K562 (cell line): Measurements from ENCODE around the gene CDC42BPB. TPM values are rescaled to one million over a fixed set of nuclear protein-coding genes. Genes with fewer than 3 reads are reported as not detected.

Source experiments
- ATAC-seq: fragments of 200-7000 bp; cut with Tn5 transposase; 3 replicates; pipeline ENCODE4 v1.9.1; 2020; ENCODE audit warnings: moderate library complexity
- BruUV-seq: library from RNA; stranded (reverse); fragments of 400-500 nt; replicated peaks from 2 replicates; lab custom pipeline; 2021; lab: Mats Ljungman, UMichigan
- CTCF ChIA-PET: fragments of 300-600 bp; formaldehyde crosslinking; extraction: SDS; loops from one replicate; lab custom pipeline; 2021; ENCODE audit warnings: low intra/inter-chr PET ratio; lab: Yijun Ruan, JAX
- POLR2A ChIA-PET: fragments of 300-600, 350-650 bp; sonication (Branson Sonifier 250); formaldehyde crosslinking; extraction: SDS; loops from one replicate; lab custom pipeline; 2021; ENCODE audit warnings: antibody characterized with exemption, inconsistent platforms; lab: Yijun Ruan, JAX
- DNase-seq, 4 experiments: peaks; one replicate each; pipeline versions ENCODE4 v3.0.0 to v3.0.0-alpha.2; 2011 to 2018; ENCODE audit warnings: low spot score in 3 of 4, mixed read lengths in 3 of 4; ENCODE audit errors: extremely low read depth in 1 of 4
- FAIRE-seq: peaks from 2 replicates; lab custom pipeline; 2011; peaks lifted over from hg19 to GRCh38; lab: Jason Lieb, UNC
- H2AFZ ChIP-seq: 2 replicates; pipeline ENCODE4 v1.6.0; 2011; ENCODE audit warnings: low read depth, low read length, control low read depth, inconsistent platforms
- H3K27ac ChIP-seq: fragments of 200-600 bp; 3 replicates; pipeline ENCODE4 v1.8.0; 2011; ENCODE audit warnings: low read depth, mild to moderate bottlenecking, control low read depth, inconsistent platforms, low read length, moderate library complexity, mixed read lengths; ENCODE audit errors: extremely low read depth
- H3K27me3 ChIP-seq, 2 experiments: fragments of 300-600 bp in 1 of 2; 2 replicates in 1 of 2; 3 replicates in 1 of 2; pipeline versions ENCODE4 v1.6.0 to v1.8.0; 2011; ENCODE audit warnings: inconsistent platforms in 2 of 2, low read length in 2 of 2, mild to moderate bottlenecking in 1 of 2, mixed read lengths in 1 of 2, moderate library complexity in 1 of 2; ENCODE audit not compliant: control insufficient read depth in 2 of 2, insufficient read depth in 2 of 2
- H3K36me3 ChIP-seq: fragments of 300-600 bp; 3 replicates; pipeline ENCODE4 v1.8.0; 2011; ENCODE audit warnings: mild to moderate bottlenecking, low read length, inconsistent platforms; ENCODE audit not compliant: control insufficient read depth, insufficient read depth
- H3K4me1 ChIP-seq, 2 experiments: fragments of 200-600 bp in 1 of 2; replicated peaks in 1 of 2; 2 replicates in 1 of 2; 3 replicates in 1 of 2; pipeline versions ENCODE4 v1.5.1 to v1.8.0; 2011; ENCODE audit warnings: inconsistent platforms in 2 of 2, low read length in 2 of 2, mild to moderate bottlenecking in 1 of 2, mixed read lengths in 1 of 2, moderate library complexity in 1 of 2; ENCODE audit not compliant: control insufficient read depth in 2 of 2, insufficient read depth in 2 of 2
- H3K4me2 ChIP-seq: 2 replicates; pipeline ENCODE4 v1.6.1; 2011; ENCODE audit warnings: low read length, control low read depth, inconsistent platforms, mixed read lengths; ENCODE audit not compliant: insufficient read depth
- H3K4me3 ChIP-seq: fragments of 200-600 bp; sonication (generic), shearing (Covaris generic); 2 replicates; pipeline ENCODE4 v1.5.1; 2016; ENCODE audit warnings: control low read depth, inconsistent platforms
- H3K79me2 ChIP-seq: fragments of 200-600 bp; 3 replicates; pipeline ENCODE4 v1.8.0; 2011; ENCODE audit warnings: low read length, inconsistent platforms; ENCODE audit not compliant: control insufficient read depth, insufficient read depth
- H3K9ac ChIP-seq, 2 experiments: 2 replicates each; pipeline versions ENCODE4 v1.6.0 to v1.6.1; 2011; ENCODE audit warnings: low read depth in 2 of 2, low read length in 2 of 2, control low read depth in 1 of 2, inconsistent platforms in 1 of 2, mild to moderate bottlenecking in 1 of 2, mixed read lengths in 1 of 2; ENCODE audit not compliant: insufficient read depth in 1 of 2
- H3K9me1 ChIP-seq: one replicate; pipeline ENCODE4 v1.6.0; 2011; ENCODE audit warnings: inconsistent platforms, mild to moderate bottlenecking, low read length, moderate library complexity; ENCODE audit not compliant: control insufficient read depth, insufficient read depth
- H3K9me3 ChIP-seq: replicated peaks from 2 replicates; pipeline ENCODE4 v1.5.1; 2011; ENCODE audit warnings: low read depth, low read length, inconsistent platforms; ENCODE audit not compliant: control insufficient read depth, insufficient read depth
- H4K20me1 ChIP-seq: replicated peaks from 2 replicates; pipeline ENCODE4 v1.6.1; 2011; ENCODE audit warnings: low read length, inconsistent platforms, mixed read lengths; ENCODE audit not compliant: control insufficient read depth, insufficient read depth
- ATF1 ChIP-seq, 2 experiments: fragments of 450-650 bp in 1 of 2; IDR thresholded peaks; 2 replicates each; pipeline ENCODE4 v1.6.1; 2016; ENCODE audit warnings: missing compliant biosample characterization in 1 of 2, missing genetic modification characterization in 1 of 2
- CEBPG ChIP-seq, 3 experiments: fragments of 200-800 bp in 1 of 3; sonication (Bioruptor generic) in 1 of 3; sonication (generic) in 1 of 3; formaldehyde crosslinking in 1 of 3; IDR thresholded peaks in 2 of 3; conservative IDR thresholded peaks in 1 of 3; 2 replicates each; pipeline versions ENCODE4 v1.6.1 to v1.8.0; 2016 to 2022; ENCODE audit warnings: missing compliant biosample characterization in 2 of 3, missing genetic modification characterization in 2 of 3, mild to moderate bottlenecking in 1 of 3, missing genetic modification reagents in 1 of 3
- DNMT1 ChIP-seq: fragments of 450-650 bp; IDR thresholded peaks from 2 replicates; pipeline ENCODE4 v1.6.1; 2016; ENCODE audit warnings: antibody characterized with exemption, mild to moderate bottlenecking
- FOSL1 ChIP-seq: fragments of 200-800 bp; sonication (Bioruptor generic); conservative IDR thresholded peaks from 2 replicates; pipeline ENCODE4 v1.6.1; 2016; ENCODE audit warnings: missing genetic modification characterization, missing compliant biosample characterization
- HDAC2 ChIP-seq: fragments of 450-650 bp; IDR thresholded peaks from 2 replicates; pipeline ENCODE4 v1.6.1; 2016; ENCODE audit warnings: mild to moderate bottlenecking
- KDM4B ChIP-seq, 2 experiments: fragments of 450-650 bp in 1 of 2; sonication (generic) in 1 of 2; IDR thresholded peaks; 2 replicates each; pipeline ENCODE4 v1.6.1; 2016 to 2017; ENCODE audit warnings: borderline replicate concordance in 2 of 2, antibody characterized with exemption in 1 of 2, low read depth in 1 of 2, mild to moderate bottlenecking in 1 of 2
- NONO ChIP-seq, 2 experiments: fragments of 200-400 bp in 1 of 2; fragments of 450-650 bp in 1 of 2; formaldehyde crosslinking in 1 of 2; IDR thresholded peaks; 2 replicates each; pipeline ENCODE4 v1.6.1; 2017; ENCODE audit warnings: low read depth in 2 of 2, mild to moderate bottlenecking in 2 of 2, moderate library complexity in 2 of 2, low read length in 1 of 2
- NUFIP1 ChIP-seq: fragments of 450-650 bp; IDR thresholded peaks from 2 replicates; pipeline ENCODE4 v1.6.1; 2018; ENCODE audit not compliant: partially characterized antibody
- PPARD ChIP-seq: fragments of 250-450 bp; sonication (Bioruptor Pico); IDR thresholded peaks from 2 replicates; pipeline ENCODE4 v1.8.0; 2022; ENCODE audit warnings: inconsistent platforms, mild to moderate bottlenecking, moderate library complexity
- TOE1 ChIP-seq, 2 experiments: fragments of 450-650 bp in 1 of 2; sonication (generic) in 1 of 2; formaldehyde crosslinking in 1 of 2; IDR thresholded peaks; 2 replicates each; pipeline versions ENCODE4 v1.7.1 to v1.8.0; 2016 to 2022; ENCODE audit warnings: borderline replicate concordance in 2 of 2, mild to moderate bottlenecking in 2 of 2, antibody characterized with exemption in 1 of 2, inconsistent platforms in 1 of 2, low read depth in 1 of 2, missing genetic modification reagents in 1 of 2, moderate library complexity in 1 of 2
- WGBS: fragments of 100-300 bp; shearing (Covaris generic); methylation state at CpG from one replicate; pipeline ENCODE4 v1.1.6; 2016; ENCODE audit warnings: low coverage, mixed read lengths; ENCODE audit not compliant: insufficient coverage; ENCODE audit errors: missing lambda C conversion rate; 5-methylcytosine and 5-hydroxymethylcytosine counted together
- in situ Hi-C: fragments of 300-500 bp; cut with MboI; formaldehyde crosslinking; loops from 4 replicates; pipeline ENCODE4 v1.15.0; 2018; ENCODE audit warnings: inconsistent platforms, mixed read lengths
- intact Hi-C: fragments of 100-400 bp; cut with micrococcal nuclease; formaldehyde crosslinking; loops from 2 replicates; pipeline ENCODE4 v1.14.2; 2022
- polyA plus RNA-seq, 8 experiments: library from polyadenylated mRNA; depleted of rRNA in 4 of 8; stranded (reverse) in 5 of 8; unstranded in 3 of 8; fragments of >200 nt; fragmentation: Nextera tagmentation in 2 of 8; fragmentation: Illumina TruSeq in 1 of 8; extraction: Ambion mirVana in 2 of 8; extraction: Trizol in 1 of 8; gene quantifications; 2 replicates each; pipeline versions ENCODE4 v1.2.1 to v1.2.3, GENCODE V29; 2011 to 2014; ENCODE audit warnings: inconsistent platforms in 1 of 8, missing spikeins in 1 of 8
- total RNA-seq, 7 experiments: library from RNA; depleted of rRNA in 6 of 7; stranded (reverse); fragments of >200 nt in 6 of 7; fragmentation: Illumina TruSeq in 2 of 7; extraction: Trizol in 2 of 7; gene quantifications; 2 replicates each; pipeline versions ENCODE4 v1.2.1 to v1.2.3, GENCODE V29; 2011 to 2021; ENCODE audit warnings: low replicate concordance in 1 of 7
- TF ChIP-seq, protein P1 (sequence below): fragments of 250-450 bp; sonication (Bioruptor Pico); IDR thresholded peaks from 2 replicates; pipeline ENCODE4 v1.4.0; 2020; ENCODE audit warnings: mild to moderate bottlenecking, moderate library complexity, borderline replicate concordance
- TF ChIP-seq, protein P2 (sequence below), 2 experiments: IDR thresholded peaks; 2 replicates each; pipeline ENCODE4 v1.6.1; 2011; ENCODE audit warnings: borderline replicate concordance in 1 of 2, control low read depth in 1 of 2, low read depth in 1 of 2, low read length in 1 of 2, mild to moderate bottlenecking in 1 of 2, mixed read lengths in 1 of 2, moderate library complexity in 1 of 2; ENCODE audit not compliant: insufficient read depth in 1 of 2, insufficient read length in 1 of 2, poor library complexity in 1 of 2, severe bottlenecking in 1 of 2; ENCODE audit errors: extremely low read depth in 1 of 2
- TF ChIP-seq, protein P3 (sequence below): sonication (generic); formaldehyde crosslinking; IDR thresholded peaks from 2 replicates; pipeline ENCODE4 v1.8.0; 2022; ENCODE audit warnings: missing genetic modification reagents, mild to moderate bottlenecking, borderline replicate concordance

Gene CDC42BPB
- total and polyA plus RNA-seq, 9 of the 15 experiments (the other 6 are each of a cell fraction or from before 2014, with no cell fraction given), result 0.07 to 24.3 (median 12.6) TPM

DNA sequence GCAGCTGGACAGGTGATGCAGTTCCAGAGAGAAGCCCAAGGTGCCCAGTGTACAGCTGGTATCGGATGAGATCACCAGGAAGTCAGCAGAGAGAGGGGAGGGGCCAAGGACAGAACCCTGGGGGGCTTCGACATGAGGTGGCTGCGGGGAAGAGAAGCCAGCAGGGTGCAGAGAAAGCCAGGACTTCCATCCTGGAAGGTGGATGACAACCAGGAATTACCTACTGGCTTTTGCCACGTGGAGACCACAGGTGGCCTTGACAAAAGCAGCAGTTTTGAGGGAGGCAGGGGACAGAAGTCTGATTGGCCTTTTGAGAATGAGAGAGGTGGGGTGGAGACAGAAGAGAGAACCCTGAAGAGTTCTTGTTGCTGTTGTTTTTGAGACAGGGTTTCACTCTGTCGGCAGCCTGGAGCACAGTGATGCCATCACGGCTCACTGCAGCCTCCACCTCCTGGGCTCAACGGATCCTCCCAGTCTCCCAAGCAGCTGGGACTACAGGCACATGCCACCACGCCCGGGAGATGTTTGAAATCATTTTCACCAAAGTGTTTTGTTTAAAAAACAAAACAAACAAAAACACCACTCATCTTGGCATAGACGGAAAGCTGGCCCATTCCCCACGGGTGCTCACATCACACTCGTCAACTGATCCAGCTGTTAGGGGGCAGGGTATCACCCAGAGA, 35.2 kb downstream of the CDC42BPB start:
- POLR2A ChIA-PET, result no interaction called here
- Histone ChIP-seq H3K27me3 (no peaks in the 10 kb centered on the region), H3K4me3 (no peak overlapping the region), H3K79me2 (no peaks in the 10 kb centered on the region; the same call in 1 of the 3 replicates), H3K4me2 (no peak overlapping the region), H3K9me1 (no peaks in the 10 kb centered on the region), H3K9ac (peak overlapping the region in 1 of 2 experiments; percentile 45; a peak in 2 of 4 replicates), H3K27ac (no peak overlapping the region), H3K36me3 (no peaks in the 10 kb centered on the region), H3K4me1 (peaks cover 3 to 5% of the 10 kb centered on the region in 2 experiments; a peak in 4 of 5 replicates), H3K9me3 (no peaks in the 10 kb centered on the region), H4K20me1 (no peaks in the 10 kb centered on the region), H2AFZ (no peak overlapping the region)
- WGBS, result 65% methylated on average over 9 of the region's 12 CpGs
- in situ Hi-C loops (no loop called here), intact Hi-C loops (no loop called here)
- no peak for FAIRE-seq
- no peak for ATAC-seq
- no TSS peak for BruUV-seq
- CTCF ChIA-PET, result no interaction called here
- DNase-seq, result no peak
- no peak for TF ChIP-seq NUFIP1
- TF ChIP-seq, protein P1, sequence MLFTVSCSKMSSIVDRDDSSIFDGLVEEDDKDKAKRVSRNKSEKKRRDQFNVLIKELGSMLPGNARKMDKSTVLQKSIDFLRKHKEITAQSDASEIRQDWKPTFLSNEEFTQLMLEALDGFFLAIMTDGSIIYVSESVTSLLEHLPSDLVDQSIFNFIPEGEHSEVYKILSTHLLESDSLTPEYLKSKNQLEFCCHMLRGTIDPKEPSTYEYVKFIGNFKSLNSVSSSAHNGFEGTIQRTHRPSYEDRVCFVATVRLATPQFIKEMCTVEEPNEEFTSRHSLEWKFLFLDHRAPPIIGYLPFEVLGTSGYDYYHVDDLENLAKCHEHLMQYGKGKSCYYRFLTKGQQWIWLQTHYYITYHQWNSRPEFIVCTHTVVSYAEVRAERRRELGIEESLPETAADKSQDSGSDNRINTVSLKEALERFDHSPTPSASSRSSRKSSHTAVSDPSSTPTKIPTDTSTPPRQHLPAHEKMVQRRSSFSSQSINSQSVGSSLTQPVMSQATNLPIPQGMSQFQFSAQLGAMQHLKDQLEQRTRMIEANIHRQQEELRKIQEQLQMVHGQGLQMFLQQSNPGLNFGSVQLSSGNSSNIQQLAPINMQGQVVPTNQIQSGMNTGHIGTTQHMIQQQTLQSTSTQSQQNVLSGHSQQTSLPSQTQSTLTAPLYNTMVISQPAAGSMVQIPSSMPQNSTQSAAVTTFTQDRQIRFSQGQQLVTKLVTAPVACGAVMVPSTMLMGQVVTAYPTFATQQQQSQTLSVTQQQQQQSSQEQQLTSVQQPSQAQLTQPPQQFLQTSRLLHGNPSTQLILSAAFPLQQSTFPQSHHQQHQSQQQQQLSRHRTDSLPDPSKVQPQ (CRISPR knock-in tag), result no peak
- no peak for TF ChIP-seq KDM4B (IDR thresholded peaks at IDR 0.05; ENCODE audit: borderline replicate concordance in 2 of 2, low read depth in 1 of 2)
- TF ChIP-seq, protein P2, sequence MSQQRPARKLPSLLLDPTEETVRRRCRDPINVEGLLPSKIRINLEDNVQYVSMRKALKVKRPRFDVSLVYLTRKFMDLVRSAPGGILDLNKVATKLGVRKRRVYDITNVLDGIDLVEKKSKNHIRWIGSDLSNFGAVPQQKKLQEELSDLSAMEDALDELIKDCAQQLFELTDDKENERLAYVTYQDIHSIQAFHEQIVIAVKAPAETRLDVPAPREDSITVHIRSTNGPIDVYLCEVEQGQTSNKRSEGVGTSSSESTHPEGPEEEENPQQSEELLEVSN (IDR thresholded peaks at IDR 0.05; ENCODE audit: borderline replicate concordance in 1 of 2, extremely low read depth in 1 of 2, insufficient read depth in 1 of 2, insufficient read length in 1 of 2, low read depth in 1 of 2, low read length in 1 of 2, poor library complexity in 1 of 2, severe bottlenecking in 1 of 2), result no peak
- no peak for TF ChIP-seq HDAC2
- TF ChIP-seq ATF1 (CRISPR knock-in tag; IDR thresholded peaks at IDR 0.05), result no peak
- TF ChIP-seq ATF1 (tag; IDR thresholded peaks at IDR 0.05), result no peak
- TF ChIP-seq, protein P3, sequence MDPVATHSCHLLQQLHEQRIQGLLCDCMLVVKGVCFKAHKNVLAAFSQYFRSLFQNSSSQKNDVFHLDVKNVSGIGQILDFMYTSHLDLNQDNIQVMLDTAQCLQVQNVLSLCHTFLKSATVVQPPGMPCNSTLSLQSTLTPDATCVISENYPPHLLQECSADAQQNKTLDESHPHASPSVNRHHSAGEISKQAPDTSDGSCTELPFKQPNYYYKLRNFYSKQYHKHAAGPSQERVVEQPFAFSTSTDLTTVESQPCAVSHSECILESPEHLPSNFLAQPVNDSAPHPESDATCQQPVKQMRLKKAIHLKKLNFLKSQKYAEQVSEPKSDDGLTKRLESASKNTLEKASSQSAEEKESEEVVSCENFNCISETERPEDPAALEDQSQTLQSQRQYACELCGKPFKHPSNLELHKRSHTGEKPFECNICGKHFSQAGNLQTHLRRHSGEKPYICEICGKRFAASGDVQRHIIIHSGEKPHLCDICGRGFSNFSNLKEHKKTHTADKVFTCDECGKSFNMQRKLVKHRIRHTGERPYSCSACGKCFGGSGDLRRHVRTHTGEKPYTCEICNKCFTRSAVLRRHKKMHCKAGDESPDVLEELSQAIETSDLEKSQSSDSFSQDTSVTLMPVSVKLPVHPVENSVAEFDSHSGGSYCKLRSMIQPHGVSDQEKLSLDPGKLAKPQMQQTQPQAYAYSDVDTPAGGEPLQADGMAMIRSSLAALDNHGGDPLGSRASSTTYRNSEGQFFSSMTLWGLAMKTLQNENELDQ, result no peak
- no peak for TF ChIP-seq CEBPG (CRISPR knock-in tag; IDR thresholded peaks at IDR 0.05)
- TF ChIP-seq CEBPG (tag; conservative IDR thresholded peaks at IDR 0.05 in 1 of 2, IDR thresholded peaks at IDR 0.05 in 1 of 2), result no peak
- TF ChIP-seq DNMT1, result no peak
- no peak for TF ChIP-seq PPARD (CRISPR knock-in tag)
- TF ChIP-seq TOE1 (IDR thresholded peaks at IDR 0.05; ENCODE audit: borderline replicate concordance), result no peak
- TF ChIP-seq TOE1 (CRISPR knock-in tag; IDR thresholded peaks at IDR 0.05; ENCODE audit: borderline replicate concordance, low read depth), result no peak
- no peak for TF ChIP-seq NONO (IDR thresholded peaks at IDR 0.05; ENCODE audit: low read depth in 2 of 2, low read length in 1 of 2)
- TF ChIP-seq FOSL1 (tag), result no peak
